ENCODE results near the gene SMAD5. TPM values are rescaled to one million over a fixed set of nuclear protein-coding genes. Genes with fewer than 3 reads are reported as not detected.
A peak's percentile ranks its signal among the peaks of the same experiment; 100 is the strongest.

Gene SMAD5
- total RNA-seq, 8 experiments from 2014 or later: 26.6 to 54.0 (median 36.0) TPM

DNA sequence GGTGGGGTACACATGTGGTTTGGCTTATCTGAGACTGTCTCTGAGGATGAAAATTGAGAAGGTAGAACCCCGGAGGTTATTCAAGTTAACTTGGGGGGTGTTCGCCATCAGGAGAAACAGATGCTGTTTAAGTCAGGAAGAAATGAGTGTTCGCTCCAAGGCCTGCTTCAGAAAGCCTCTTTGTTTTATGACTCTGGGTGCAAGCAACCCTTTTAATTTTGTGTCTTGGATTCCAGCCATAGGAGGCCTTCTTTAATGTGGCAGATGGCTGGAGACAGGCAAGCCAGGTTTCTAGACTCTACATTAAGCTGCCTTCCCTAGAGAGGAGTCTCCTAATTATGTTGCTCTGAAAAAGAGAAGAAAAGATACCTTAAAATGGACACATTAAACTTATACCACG is 4.2 kb upstream of the SMAD5 start:
- Histone ChIP-seq H3K4me1 (replicated peaks in 1 of 2) (peaks cover 5 to 6% of the 10 kb centered on the region in 2 donors), H3K27ac (no peak overlapping the region), H3K4me3 (no peak overlapping the region)
- 0 to 82% (median 73%) methylated on average over 1 to 4 of the region's 4 CpGs; no CpG with 5 or more reads in 2 of the 10 experiments for WGBS, 10 experiments
- in situ Hi-C loops (cut with MboI; ENCODE audit: low pct_unique_long_range_greater_than_20kb in 2 of 9, low sequenced_read_pairs in 9 of 9, unreplicated experiment in 9 of 9): no loop called here
- ATAC-seq (replicated peaks in 6 of 8): no peak

DNA sequence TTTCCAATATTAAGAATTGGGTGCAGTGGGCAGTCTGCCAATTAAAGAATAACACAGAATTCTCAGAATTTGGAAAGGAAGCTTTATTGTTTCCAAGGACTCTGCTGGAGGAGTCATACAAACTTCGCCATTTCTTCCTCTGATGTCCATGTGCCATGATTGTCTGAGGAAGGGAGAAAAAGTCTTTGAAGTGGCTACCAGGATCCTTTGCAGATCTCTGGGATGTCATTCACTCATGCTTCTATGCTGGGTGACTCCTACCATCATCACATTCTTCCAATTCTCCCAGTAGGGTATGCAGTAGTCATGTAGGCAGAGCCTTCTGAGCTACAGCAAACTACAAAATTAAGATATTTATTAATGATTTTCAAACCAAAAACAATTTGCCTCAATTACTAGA is 3.2 kb upstream of the SMAD5 start:
- ATAC-seq (replicated peaks in 6 of 8): no peak
- Histone ChIP-seq H3K27ac (no peak overlapping the region), H3K4me1 (replicated peaks in 1 of 2) (peaks cover 7 to 11% of the 10 kb centered on the region in 2 donors), H3K4me3 (no peak overlapping the region)
- in situ Hi-C loops (cut with MboI; ENCODE audit: low pct_unique_long_range_greater_than_20kb in 2 of 9, low sequenced_read_pairs in 9 of 9, unreplicated experiment in 9 of 9): no loop called here
- WGBS, 10 experiments: 33 to 100% (median 84%) methylated on average over 1 of the region's 1 CpG; no CpG with 5 or more reads in 4 of the 10 experiments

DNA sequence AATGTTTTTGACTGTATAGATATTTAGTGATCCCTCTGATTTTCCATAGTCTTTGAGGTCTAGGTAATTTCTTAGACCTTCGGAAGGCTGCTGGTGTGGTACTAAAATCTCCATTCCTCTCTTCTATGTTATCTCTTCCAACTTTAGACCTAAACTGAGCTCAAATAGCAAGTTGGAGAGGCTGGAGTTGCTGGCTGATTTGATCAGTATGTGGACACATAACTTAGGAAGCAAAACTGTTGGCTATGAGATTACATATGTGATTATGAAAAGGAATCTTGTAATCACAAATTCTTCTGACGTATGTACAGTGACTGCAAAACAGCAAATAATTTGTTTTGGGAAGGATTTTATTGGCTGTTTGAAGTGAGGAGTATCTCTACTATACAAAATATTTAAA is 2.1 kb upstream of the SMAD5 start:
- whole genome bisulfite sequencing, 10 experiments: 78 to 100% (median 100%) methylated on average over 1 to 2 of the region's 2 CpGs; no CpG with 5 or more reads in 3 of the 10 experiments
- peaks cover 13 to 20% of the 10 kb centered on the region in 2 donors for H3K4me1 ChIP-seq (replicated peaks in 1 of 2)
- H3K4me3 ChIP-seq: no peak overlapping the region
- in situ Hi-C loops (cut with MboI; ENCODE audit: low pct_unique_long_range_greater_than_20kb in 2 of 9, low sequenced_read_pairs in 9 of 9, unreplicated experiment in 9 of 9): no loop called here
- ATAC-seq (replicated peaks in 6 of 8): no peak
- no peak overlapping the region for H3K27ac ChIP-seq

DNA sequence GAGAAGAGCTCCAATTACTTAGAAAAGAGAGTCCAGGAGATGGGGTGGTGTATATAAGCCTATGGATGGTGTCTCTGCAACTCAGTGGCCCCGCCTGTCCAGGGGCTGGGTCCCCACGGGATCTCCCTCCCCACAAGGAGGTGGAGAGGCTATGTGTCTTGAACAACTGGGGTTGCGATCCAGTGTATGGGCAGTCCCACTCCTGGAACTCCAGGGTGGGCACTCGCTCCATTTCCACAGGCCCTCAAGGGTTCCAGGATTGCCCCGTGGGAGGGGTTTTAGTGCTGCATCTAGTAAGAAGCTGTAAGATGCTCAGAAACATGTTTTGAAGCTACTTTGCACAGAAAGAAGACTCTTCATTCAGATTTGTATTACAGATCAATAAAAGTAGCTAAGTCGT is 558 bp upstream of the SMAD5 start:
- 0 to 70% (median 42%) methylated on average over 1 to 6 of the region's 6 CpGs; no CpG with 5 or more reads in 2 of the 10 experiments for WGBS, 10 experiments
- Histone ChIP-seq H3K27ac (peak overlapping the region; percentile 43 to 90), H3K4me1 (replicated peaks in 1 of 2) (peaks cover 13 to 20% of the 10 kb centered on the region in 2 donors), H3K4me3 (peak overlapping the region; percentile 89 to 98 (median 93))
- in situ Hi-C loops (cut with MboI; ENCODE audit: low pct_unique_long_range_greater_than_20kb in 2 of 9, low sequenced_read_pairs in 9 of 9, unreplicated experiment in 9 of 9): no loop called here
- ATAC-seq (replicated peaks in 6 of 8): peak in 2 of 8 experiments; percentile 1 to 3

DNA sequence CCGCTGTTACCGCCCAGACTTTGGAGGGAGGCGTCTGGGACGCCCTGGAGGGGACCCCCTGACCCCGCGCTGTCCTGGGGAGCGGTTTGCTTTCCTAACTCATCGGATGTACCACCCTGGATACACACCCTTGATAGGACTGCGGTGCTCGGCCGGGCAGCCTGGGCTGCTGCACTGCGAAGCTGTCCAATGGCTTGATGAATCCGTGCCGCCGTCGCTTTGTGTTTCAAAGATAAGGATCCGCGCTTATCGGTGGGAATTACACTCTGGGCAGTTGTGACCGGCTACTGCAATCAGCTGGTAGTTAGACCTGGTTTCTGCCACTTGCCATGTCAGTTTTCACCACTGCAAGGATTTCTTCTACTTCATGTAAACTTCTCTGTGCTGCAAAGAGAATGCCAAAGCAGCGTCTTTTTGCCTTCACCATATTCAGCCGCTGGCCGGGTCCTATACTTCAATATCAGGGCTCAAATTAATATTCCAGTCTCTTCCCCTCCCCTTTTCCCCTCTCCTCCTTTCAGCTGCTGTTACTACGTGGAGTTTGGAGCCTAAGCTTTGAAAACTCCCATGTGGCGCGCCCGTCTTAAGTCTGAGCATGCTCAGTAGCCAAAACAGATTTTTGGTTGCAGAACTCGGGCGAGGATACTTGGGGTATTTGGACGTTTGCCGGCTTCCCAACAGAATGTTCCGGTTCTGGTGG is 727 bp downstream of the SMAD5 start:
- WGBS, 10 experiments: 0% methylated on average over 1 to 20 of the region's 32 CpGs; no CpG with 5 or more reads in 2 of the 10 experiments

DNA sequence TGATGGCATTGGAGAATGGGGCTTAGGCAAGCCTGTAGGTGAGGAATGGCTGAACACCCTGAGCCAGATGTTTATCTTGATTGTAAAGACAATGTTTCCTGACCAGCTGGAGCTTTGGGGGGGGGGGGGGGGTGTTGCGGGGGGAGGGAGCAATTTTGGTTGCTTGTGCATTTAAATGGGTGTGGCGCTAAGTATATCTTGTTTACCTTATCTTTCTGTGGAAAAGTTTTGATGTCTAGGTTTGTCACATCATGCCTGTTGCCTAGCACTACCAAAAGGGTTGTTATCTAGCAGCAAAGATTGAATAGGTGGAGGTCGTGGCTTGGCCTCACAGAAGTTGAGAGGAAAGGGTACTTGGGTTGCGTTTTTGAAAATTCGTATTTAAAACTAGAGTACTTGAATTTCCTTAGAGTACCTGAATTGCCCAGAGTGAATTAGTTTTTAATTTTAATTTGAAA is 1.3 kb downstream of the SMAD5 start:
- H3K27ac ChIP-seq: peak overlapping the region in 1 of 2 donors; percentile 95

More for the DNA sequence above, 727 bp downstream of the SMAD5 start:
- H3K4me3 ChIP-seq: peak overlapping the region; percentile 89 to 98 (median 93)
- in situ Hi-C loops (cut with MboI; ENCODE audit: low pct_unique_long_range_greater_than_20kb in 2 of 9, low sequenced_read_pairs in 9 of 9, unreplicated experiment in 9 of 9): no loop called here
- peaks cover 13 to 20% of the 10 kb centered on the region in 2 donors for H3K4me1 ChIP-seq (replicated peaks in 1 of 2)
- H3K27ac ChIP-seq: peak overlapping the region; percentile 90 to 95
- ATAC-seq (replicated peaks in 6 of 8): peak; percentile 58 to 72 (median 64)

DNA sequence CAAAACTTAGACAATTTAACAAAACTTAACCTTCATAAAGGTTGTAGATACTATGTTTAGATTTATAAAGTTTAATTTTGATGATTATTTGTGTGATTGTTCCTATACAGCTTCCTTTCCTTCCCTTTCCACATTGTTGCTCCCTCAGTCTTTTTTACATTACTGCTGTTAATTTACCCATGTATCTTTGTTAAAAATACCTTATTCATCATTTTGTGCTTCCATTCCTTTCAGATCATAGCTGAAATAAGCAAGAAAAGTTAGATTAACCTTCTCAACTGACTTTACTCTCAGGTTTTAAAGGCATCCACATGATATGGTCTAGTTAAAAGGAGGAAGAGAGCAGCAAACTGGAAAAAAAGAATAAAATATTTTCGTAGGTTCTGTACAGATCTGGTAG is 2.0 kb downstream of the SMAD5 start:
- Histone ChIP-seq H3K4me1 (replicated peaks in 1 of 2) (peaks cover 13 to 20% of the 10 kb centered on the region in 2 donors), H3K4me3 (peak overlapping the region in 2 of 5 donors; percentile 97 to 98), H3K27ac (no peak overlapping the region)
- no peak for ATAC-seq (replicated peaks in 6 of 8)
- 17 to 100% (median 33%) methylated on average over 1 of the region's 1 CpG; no CpG with 5 or more reads in 3 of the 10 experiments for WGBS, 10 experiments
- in situ Hi-C loops (cut with MboI; ENCODE audit: low pct_unique_long_range_greater_than_20kb in 2 of 9, low sequenced_read_pairs in 9 of 9, unreplicated experiment in 9 of 9): no loop called here

More for the DNA sequence above, 1.3 kb downstream of the SMAD5 start:
- ATAC-seq (replicated peaks in 6 of 8): no peak
- WGBS, 10 experiments: 0 to 20% (median 0%) methylated on average over 2 to 5 of the region's 5 CpGs; no CpG with 5 or more reads in 2 of the 10 experiments
- Histone ChIP-seq H3K4me3 (peak overlapping the region; percentile 89 to 98 (median 93)), H3K4me1 (replicated peaks in 1 of 2) (peaks cover 13 to 20% of the 10 kb centered on the region in 2 donors)
- in situ Hi-C loops (cut with MboI; ENCODE audit: low pct_unique_long_range_greater_than_20kb in 2 of 9, low sequenced_read_pairs in 9 of 9, unreplicated experiment in 9 of 9): no loop called here

DNA sequence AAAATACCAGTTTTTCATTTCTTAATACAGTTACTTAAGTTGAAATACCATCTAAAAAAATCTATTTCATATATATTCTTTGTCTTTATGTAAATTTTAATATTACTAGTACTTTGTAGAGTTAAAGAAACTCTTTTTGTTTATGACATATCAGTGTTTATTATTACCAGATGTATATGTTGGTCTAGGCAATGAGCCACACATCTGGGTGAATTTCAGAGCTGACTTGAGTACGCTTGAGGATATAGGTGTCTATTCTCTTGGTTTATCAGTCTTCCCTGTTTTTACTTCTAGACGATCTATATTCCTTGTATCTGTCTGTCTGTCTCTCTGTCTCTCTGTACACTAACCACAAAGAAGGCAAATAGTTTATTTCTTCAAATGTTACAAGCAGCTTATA is 2.9 kb downstream of the SMAD5 start:
- WGBS, 10 experiments: 40 to 100% (median 87%) methylated on average over 1 to 2 of the region's 2 CpGs; no CpG with 5 or more reads in 2 of the 10 experiments
- Histone ChIP-seq H3K4me3 (no peak overlapping the region), H3K4me1 (replicated peaks in 1 of 2) (peaks cover 13 to 20% of the 10 kb centered on the region in 2 donors), H3K27ac (no peak overlapping the region)
- no peak for ATAC-seq (replicated peaks in 6 of 8)
- in situ Hi-C loops (cut with MboI; ENCODE audit: low pct_unique_long_range_greater_than_20kb in 2 of 9, low sequenced_read_pairs in 9 of 9, unreplicated experiment in 9 of 9): no loop called here

DNA sequence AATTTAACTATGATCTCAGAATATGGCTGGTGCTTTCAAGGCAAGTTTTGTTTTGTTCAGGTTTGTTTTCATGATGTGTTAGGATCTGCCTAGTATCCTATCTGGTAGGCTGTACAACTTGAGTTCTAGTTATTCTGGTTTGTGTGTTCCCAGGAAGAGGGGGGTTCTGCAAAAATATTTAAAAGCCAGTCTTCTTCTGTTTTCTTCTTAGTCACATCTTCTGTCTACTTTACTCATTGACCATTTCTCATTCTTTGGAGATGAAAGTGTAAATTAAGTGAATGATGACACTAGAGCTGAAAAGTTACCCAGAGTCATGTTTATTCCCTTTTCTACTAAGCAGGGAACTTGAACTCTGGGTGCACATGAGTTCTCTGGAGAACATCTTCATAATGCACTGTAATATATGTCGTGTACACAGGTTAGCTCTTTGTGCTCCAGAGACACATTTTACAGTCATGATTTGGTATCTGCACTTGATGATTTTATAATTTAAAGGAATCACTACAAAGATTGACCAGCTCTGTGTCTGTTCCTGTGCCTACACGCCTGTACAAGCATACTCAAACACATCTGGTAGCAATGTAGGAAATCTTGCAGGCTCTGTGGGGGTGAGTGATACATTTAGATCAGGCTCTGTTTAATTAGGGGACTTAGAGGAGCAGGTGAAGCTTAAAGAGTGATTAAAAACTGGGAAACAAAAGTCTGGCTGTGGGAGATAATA is 5.0 kb downstream of the SMAD5 start:
- H3K27ac ChIP-seq: no peak overlapping the region
- ATAC-seq (replicated peaks in 6 of 8): no peak
- peaks cover 8 to 13% of the 10 kb centered on the region in 2 donors for H3K4me1 ChIP-seq (replicated peaks in 1 of 2)
- in situ Hi-C loops (cut with MboI; ENCODE audit: low pct_unique_long_range_greater_than_20kb in 2 of 9, low sequenced_read_pairs in 9 of 9, unreplicated experiment in 9 of 9): no loop called here
- H3K4me3 ChIP-seq: no peak overlapping the region
- WGBS, 10 experiments: 0 to 100% (median 81%) methylated on average over 1 to 2 of the region's 2 CpGs; no CpG with 5 or more reads in 2 of the 10 experiments

DNA sequence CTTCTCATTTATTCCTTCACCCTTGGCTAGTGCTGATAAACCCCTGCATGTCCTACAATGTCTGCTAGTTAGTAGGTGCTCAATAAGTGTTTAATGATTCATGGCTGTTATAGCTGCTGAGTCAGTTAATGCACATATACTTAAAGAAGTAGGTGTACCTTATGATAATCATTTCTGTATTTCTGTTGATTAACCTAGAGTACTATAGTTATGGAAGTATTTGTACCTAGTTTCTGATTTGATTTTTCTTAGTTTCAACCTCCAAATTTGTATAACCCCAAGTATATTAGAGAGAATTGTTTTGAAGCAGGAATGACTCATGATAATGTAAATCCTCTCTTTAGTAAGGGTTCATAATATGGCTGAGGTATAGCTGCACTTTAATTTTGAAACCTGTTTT is 8.9 kb downstream of the SMAD5 start:
- no peak for ATAC-seq (replicated peaks in 6 of 8)
- in situ Hi-C loops (cut with MboI; ENCODE audit: low pct_unique_long_range_greater_than_20kb in 2 of 9, low sequenced_read_pairs in 9 of 9, unreplicated experiment in 9 of 9): no loop called here
- H3K4me3 ChIP-seq: no peak overlapping the region
- no peak overlapping the region for H3K27ac ChIP-seq
- H3K4me1 ChIP-seq (replicated peaks in 1 of 2): no peaks in the 10 kb centered on the region

DNA sequence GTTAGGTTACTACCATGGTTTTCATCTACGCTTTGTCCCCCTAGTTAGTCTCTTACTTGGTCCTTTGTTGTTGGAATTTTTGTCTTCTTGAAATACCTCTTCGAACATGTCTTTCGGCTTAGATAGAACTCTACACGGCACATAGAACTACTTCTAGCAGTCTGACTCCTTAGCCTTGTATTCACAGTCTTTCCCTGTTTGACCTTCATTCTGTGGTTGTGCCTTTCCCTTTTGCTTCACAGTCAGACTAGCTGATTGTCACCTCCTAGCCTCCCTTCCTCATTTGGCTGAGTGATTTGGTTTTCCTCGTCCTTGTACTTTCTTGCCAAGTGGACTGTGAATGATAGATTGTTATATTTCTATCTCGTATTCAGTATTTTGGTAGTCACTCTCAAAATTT is 10.7 kb downstream of the SMAD5 start:
- ATAC-seq (replicated peaks in 6 of 8): no peak
- no peaks in the 10 kb centered on the region for H3K4me1 ChIP-seq (replicated peaks in 1 of 2)
- WGBS, 10 experiments: 62 to 91% (median 78%) methylated on average over 1 to 6 of the region's 6 CpGs; no CpG with 5 or more reads in 1 of the 10 experiments
- H3K4me3 ChIP-seq: no peak overlapping the region
- in situ Hi-C loops (cut with MboI; ENCODE audit: low pct_unique_long_range_greater_than_20kb in 2 of 9, low sequenced_read_pairs in 9 of 9, unreplicated experiment in 9 of 9): no loop called here
- no peak overlapping the region for H3K27ac ChIP-seq

DNA sequence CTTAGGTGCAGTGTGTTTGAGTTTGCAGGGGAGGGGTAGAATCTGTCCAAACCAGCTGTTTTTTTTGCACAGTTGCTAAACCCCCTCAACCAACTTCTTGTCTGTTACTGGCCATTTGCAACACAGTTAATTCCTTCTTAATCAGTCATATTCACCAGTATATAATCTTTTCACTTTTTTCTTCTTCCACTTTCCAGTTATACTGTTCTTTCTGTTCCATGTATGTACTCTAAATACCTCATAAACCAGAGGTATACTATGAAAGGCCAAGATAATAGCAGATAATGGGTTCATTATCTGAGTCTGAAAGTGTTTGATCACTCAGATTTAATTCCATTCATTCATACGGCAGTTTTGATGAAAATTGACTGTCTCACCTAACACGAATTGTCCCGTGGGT is 11.1 kb downstream of the SMAD5 start:
- WGBS, 10 experiments: 53 to 100% (median 84%) methylated on average over 2 to 3 of the region's 3 CpGs
- ATAC-seq (replicated peaks in 6 of 8): no peak
- in situ Hi-C loops (cut with MboI; ENCODE audit: low pct_unique_long_range_greater_than_20kb in 2 of 9, low sequenced_read_pairs in 9 of 9, unreplicated experiment in 9 of 9): no loop called here

DNA sequence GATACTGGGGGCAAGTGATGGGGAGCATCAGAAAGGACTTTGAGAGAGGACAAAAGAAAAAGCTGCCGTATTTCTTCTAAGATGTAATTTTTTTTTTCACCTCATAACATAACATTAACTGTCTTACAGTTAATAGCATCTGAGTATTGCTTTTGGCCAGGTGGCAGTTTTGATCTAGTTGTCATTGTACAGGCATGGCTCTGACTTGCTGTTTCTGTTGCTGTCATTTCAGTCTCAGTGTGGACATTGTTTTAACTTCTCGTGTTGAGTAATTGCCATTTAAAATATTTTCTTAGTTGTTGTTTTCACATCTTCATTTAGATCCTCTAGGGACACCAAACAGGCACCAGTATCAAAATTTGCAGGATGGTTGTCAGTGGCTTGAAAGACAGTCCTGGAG is 12.4 kb downstream of the SMAD5 start:
- H3K27ac ChIP-seq: no peak overlapping the region
- WGBS, 10 experiments: 45 to 100% (median 72%) methylated on average over 1 to 2 of the region's 2 CpGs
- no peaks in the 10 kb centered on the region for H3K4me1 ChIP-seq (replicated peaks in 1 of 2)
- in situ Hi-C loops (cut with MboI; ENCODE audit: low pct_unique_long_range_greater_than_20kb in 2 of 9, low sequenced_read_pairs in 9 of 9, unreplicated experiment in 9 of 9): no loop called here
- H3K4me3 ChIP-seq: no peak overlapping the region
- no peak for ATAC-seq (replicated peaks in 6 of 8)

More for the DNA sequence above, 11.1 kb downstream of the SMAD5 start:
- no peaks in the 10 kb centered on the region for H3K4me1 ChIP-seq (replicated peaks in 1 of 2)
- no peak overlapping the region for H3K27ac ChIP-seq
- H3K4me3 ChIP-seq: no peak overlapping the region
